Measurements from ENCODE around the gene OOSP4B.

OOSP4B gene

GRCh38 chr11:59990421-59990820 is 26.6 kb upstream of the OOSP4B start (continued):
- TF ChIP-seq CREB5 (CRISPR knock-in tag; IDR thresholded peaks at IDR 0.05; ENCODE audit: low read depth) (no peak), PPARA (CRISPR knock-in tag; IDR thresholded peaks at IDR 0.05; ENCODE audit: borderline replicate concordance) (no peak), ZC3H10 (CRISPR knock-in tag; IDR thresholded peaks at IDR 0.05) (no peak)
- TF ChIP-seq, protein P1, sequence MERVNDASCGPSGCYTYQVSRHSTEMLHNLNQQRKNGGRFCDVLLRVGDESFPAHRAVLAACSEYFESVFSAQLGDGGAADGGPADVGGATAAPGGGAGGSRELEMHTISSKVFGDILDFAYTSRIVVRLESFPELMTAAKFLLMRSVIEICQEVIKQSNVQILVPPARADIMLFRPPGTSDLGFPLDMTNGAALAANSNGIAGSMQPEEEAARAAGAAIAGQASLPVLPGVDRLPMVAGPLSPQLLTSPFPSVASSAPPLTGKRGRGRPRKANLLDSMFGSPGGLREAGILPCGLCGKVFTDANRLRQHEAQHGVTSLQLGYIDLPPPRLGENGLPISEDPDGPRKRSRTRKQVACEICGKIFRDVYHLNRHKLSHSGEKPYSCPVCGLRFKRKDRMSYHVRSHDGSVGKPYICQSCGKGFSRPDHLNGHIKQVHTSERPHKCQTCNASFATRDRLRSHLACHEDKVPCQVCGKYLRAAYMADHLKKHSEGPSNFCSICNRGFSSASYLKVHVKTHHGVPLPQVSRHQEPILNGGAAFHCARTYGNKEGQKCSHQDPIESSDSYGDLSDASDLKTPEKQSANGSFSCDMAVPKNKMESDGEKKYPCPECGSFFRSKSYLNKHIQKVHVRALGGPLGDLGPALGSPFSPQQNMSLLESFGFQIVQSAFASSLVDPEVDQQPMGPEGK (CRISPR knock-in tag; IDR thresholded peaks at IDR 0.05; ENCODE audit: borderline replicate concordance): no peak

GRCh38 chr11:59992425-59992824 is 24.6 kb upstream of the OOSP4B start:
- no peak for ATAC-seq
- TF ChIP-seq RARB (CRISPR knock-in tag; IDR thresholded peaks at IDR 0.05) (no peak), PPARA (CRISPR knock-in tag; IDR thresholded peaks at IDR 0.05; ENCODE audit: borderline replicate concordance) (no peak), ZFP3 (CRISPR knock-in tag; IDR thresholded peaks at IDR 0.05) (no peak), ZNF70 (CRISPR knock-in tag; IDR thresholded peaks at IDR 0.05) (no peak), ZNF565 (CRISPR knock-in tag; conservative IDR thresholded peaks at IDR 0.05; ENCODE audit: low read depth) (no peak), CSRNP3 (CRISPR knock-in tag; IDR thresholded peaks at IDR 0.05) (no peak), TCF4 (CRISPR knock-in tag; IDR thresholded peaks at IDR 0.05; ENCODE audit: borderline replicate concordance) (no peak), ZFP30 (CRISPR knock-in tag; IDR thresholded peaks at IDR 0.05) (no peak), ZC3H10 (CRISPR knock-in tag; IDR thresholded peaks at IDR 0.05) (no peak), ISL1 (CRISPR knock-in tag; IDR thresholded peaks at IDR 0.05) (no peak), BACH2 (CRISPR knock-in tag; IDR thresholded peaks at IDR 0.05; ENCODE audit: borderline replicate concordance) (no peak), GLIS3 (CRISPR knock-in tag; IDR thresholded peaks at IDR 0.05) (no peak), ARNTL (CRISPR knock-in tag; IDR thresholded peaks at IDR 0.05; ENCODE audit: borderline replicate concordance, low read depth) (no peak), ZNF8 (CRISPR knock-in tag; IDR thresholded peaks at IDR 0.05) (no peak)
- TF ChIP-seq, protein P1 (CRISPR knock-in tag; IDR thresholded peaks at IDR 0.05; ENCODE audit: borderline replicate concordance): no peak
- TF ChIP-seq, protein P2, sequence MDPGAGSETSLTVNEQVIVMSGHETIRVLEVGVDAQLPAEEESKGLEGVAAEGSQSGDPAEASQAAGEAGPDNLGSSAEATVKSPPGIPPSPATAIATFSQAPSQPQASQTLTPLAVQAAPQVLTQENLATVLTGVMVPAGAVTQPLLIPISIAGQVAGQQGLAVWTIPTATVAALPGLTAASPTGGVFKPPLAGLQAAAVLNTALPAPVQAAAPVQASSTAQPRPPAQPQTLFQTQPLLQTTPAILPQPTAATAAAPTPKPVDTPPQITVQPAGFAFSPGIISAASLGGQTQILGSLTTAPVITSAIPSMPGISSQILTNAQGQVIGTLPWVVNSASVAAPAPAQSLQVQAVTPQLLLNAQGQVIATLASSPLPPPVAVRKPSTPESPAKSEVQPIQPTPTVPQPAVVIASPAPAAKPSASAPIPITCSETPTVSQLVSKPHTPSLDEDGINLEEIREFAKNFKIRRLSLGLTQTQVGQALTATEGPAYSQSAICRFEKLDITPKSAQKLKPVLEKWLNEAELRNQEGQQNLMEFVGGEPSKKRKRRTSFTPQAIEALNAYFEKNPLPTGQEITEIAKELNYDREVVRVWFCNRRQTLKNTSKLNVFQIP (CRISPR knock-in tag; IDR thresholded peaks at IDR 0.05; ENCODE audit: borderline replicate concordance, low read depth): no peak

GRCh38 chr11:59997800-59998199 is 19.2 kb upstream of the OOSP4B start:
- ATAC-seq: no peak
- TF ChIP-seq ZFP3 (CRISPR knock-in tag; IDR thresholded peaks at IDR 0.05): no peak
- TF ChIP-seq CSDC2 (CRISPR knock-in tag; IDR thresholded peaks at IDR 0.05): no peak
- TF ChIP-seq ZNF70 (CRISPR knock-in tag; IDR thresholded peaks at IDR 0.05): no peak
- no peak for TF ChIP-seq TOX (CRISPR knock-in tag; IDR thresholded peaks at IDR 0.05; ENCODE audit: borderline replicate concordance)
- no peak for TF ChIP-seq RARB (CRISPR knock-in tag; IDR thresholded peaks at IDR 0.05)
- no peak for TF ChIP-seq OSR1 (CRISPR knock-in tag; IDR thresholded peaks at IDR 0.05)
- TF ChIP-seq ARNTL (CRISPR knock-in tag; IDR thresholded peaks at IDR 0.05; ENCODE audit: borderline replicate concordance, low read depth): no peak
- no peak for TF ChIP-seq ISL1 (CRISPR knock-in tag; IDR thresholded peaks at IDR 0.05)
- TF ChIP-seq ESRRG (CRISPR knock-in tag; IDR thresholded peaks at IDR 0.05): no peak
- TF ChIP-seq BACH2 (CRISPR knock-in tag; IDR thresholded peaks at IDR 0.05; ENCODE audit: borderline replicate concordance): no peak
- no peak for TF ChIP-seq ZC3H10 (CRISPR knock-in tag; IDR thresholded peaks at IDR 0.05)
- no peak for TF ChIP-seq ZNF8 (CRISPR knock-in tag; IDR thresholded peaks at IDR 0.05)
- no peak for TF ChIP-seq CSRNP3 (CRISPR knock-in tag; IDR thresholded peaks at IDR 0.05)
- TF ChIP-seq SNAI2 (CRISPR knock-in tag; IDR thresholded peaks at IDR 0.05): no peak
- TF ChIP-seq CREB5 (CRISPR knock-in tag; IDR thresholded peaks at IDR 0.05; ENCODE audit: low read depth): no peak
- no peak for TF ChIP-seq ZFP30 (CRISPR knock-in tag; IDR thresholded peaks at IDR 0.05)
- TF ChIP-seq ZNF565 (CRISPR knock-in tag; conservative IDR thresholded peaks at IDR 0.05; ENCODE audit: low read depth): no peak
- TF ChIP-seq, protein P3, sequence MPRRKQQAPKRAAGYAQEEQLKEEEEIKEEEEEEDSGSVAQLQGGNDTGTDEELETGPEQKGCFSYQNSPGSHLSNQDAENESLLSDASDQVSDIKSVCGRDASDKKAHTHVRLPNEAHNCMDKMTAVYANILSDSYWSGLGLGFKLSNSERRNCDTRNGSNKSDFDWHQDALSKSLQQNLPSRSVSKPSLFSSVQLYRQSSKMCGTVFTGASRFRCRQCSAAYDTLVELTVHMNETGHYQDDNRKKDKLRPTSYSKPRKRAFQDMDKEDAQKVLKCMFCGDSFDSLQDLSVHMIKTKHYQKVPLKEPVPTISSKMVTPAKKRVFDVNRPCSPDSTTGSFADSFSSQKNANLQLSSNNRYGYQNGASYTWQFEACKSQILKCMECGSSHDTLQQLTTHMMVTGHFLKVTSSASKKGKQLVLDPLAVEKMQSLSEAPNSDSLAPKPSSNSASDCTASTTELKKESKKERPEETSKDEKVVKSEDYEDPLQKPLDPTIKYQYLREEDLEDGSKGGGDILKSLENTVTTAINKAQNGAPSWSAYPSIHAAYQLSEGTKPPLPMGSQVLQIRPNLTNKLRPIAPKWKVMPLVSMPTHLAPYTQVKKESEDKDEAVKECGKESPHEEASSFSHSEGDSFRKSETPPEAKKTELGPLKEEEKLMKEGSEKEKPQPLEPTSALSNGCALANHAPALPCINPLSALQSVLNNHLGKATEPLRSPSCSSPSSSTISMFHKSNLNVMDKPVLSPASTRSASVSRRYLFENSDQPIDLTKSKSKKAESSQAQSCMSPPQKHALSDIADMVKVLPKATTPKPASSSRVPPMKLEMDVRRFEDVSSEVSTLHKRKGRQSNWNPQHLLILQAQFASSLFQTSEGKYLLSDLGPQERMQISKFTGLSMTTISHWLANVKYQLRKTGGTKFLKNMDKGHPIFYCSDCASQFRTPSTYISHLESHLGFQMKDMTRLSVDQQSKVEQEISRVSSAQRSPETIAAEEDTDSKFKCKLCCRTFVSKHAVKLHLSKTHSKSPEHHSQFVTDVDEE (CRISPR knock-in tag; IDR thresholded peaks at IDR 0.05): no peak
